AG20443 (cell line): ENCODE results near the gene GPC3.
"Not testable (repeated sequence)": the region's sequence is repeated elsewhere in the genome, so short reads cannot be mapped to it uniquely, and the experiment has no call there.

Experiments used
- DNase-seq: peaks from one replicate; pipeline ENCODE4 v3.0.0; 2012; ENCODE audit warnings: low spot score, mixed read lengths

The GPC3 gene

DNA sequence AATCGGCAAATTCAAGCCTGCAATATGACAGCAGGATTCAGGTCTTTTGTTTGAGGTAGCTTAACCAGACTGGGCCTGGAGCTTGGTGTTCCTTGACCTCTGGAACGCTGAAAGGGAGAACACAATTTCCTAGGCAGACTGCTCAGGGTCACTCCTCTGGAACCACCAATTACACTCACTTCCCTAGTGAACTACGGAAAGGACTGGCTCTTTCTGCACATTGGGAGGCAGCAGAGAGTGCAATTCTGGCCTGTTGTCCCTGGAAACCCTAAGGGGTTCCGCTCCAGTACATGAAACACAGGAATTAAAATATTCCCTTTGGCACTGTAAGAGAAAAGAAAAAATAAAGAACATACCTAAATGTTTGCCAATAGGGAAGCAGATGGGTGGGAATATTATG is 58.6 kb downstream of the GPC3 start:
- no peak for DNase-seq

DNA sequence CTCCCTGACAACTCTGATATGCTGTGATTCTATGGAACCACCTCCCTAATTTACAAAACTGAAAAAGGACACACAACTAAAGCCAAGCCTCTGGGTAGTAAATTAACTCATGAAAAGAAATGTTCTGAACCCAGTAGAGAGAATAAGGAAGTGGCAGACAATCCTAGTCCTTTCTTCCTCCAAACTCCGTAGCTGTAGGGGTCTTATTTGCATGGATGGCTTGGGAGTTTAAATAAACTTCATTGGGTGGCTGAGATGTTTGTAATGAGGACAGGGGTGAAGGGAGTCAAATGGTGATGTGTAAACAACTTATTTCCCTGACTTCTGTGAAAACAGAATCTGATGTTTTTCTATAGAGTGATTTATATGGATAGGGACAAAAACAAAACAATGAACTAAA is 59.3 kb downstream of the GPC3 start:
- no peak for DNase-seq

DNA sequence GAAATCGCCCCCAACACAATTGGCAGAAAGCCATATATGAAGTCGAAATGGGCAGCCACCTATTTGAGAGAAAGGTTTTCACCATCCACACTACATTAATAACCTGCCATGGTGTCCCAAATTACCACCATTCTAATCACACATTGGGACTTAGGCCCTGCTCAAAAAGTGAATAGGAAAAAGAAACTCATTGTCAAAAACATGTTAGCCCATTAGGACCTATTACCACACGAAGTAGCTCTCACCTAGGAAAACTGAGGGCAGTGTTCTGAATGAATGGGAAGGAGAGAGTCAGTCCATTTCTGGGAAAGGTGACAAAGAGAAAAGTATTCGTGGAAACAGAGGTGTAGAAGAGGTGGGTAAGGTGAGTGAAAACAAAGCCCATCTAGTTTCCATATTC is 60.8 kb downstream of the GPC3 start:
- no peak for DNase-seq

DNA sequence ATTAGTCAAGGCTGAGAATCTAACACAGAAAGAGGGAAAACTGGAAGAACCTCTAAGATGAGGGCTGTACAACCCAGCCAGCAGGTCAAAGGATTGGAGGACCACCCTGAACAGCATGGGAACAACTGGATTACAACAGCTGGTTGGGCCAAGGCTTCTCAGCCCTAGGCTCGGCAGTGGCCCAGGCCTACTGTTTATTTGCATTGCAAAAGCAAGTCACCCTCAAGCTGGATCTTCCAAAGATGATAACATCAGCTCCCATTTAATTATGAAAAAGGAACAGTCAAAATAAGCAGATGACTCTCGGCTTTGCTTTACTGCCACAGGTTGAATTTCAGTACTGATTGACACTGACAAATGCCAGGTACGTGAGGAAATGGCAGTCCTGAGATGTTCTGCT is 61.8 kb downstream of the GPC3 start:
- DNase-seq = no peak

DNA sequence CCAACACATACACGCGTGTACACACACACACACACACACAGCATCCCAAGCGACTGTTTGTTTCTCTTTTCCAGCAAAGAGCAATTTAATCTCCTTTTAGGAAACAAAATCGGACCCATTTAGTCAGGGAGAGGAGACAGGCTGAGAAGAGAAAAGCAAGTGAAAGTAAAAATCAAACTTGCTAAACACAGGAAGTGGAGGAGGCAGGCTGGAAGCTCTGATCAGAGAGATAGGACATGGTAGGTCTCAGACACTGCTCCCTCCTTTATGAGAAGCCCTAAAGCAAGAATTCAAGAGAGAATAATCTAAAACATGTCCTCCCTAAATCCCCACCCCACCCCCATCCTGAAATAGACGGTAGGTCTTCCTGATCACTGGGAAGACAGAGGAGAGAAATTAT is 62.3 kb downstream of the GPC3 start:
- no peak for DNase-seq

DNA sequence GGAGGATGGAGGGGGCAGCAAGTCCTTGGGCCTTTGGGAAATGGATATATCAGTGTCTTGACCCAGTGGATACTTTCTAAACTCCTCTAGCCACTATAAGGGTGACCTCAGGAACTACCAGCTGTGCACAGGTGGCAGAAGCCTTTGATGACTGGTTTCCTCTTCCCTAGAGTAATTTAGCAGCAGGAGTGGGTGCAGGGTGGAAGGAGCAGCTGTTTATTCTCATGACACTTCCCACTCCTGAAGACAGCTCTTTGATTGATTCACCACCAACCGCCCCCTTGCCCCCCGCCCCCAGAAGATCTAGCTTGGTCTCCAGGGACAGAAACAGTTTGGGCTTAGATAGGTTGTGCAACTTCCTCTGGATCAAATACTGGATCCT is 63.0 kb downstream of the GPC3 start:
- DNase-seq = no peak

DNA sequence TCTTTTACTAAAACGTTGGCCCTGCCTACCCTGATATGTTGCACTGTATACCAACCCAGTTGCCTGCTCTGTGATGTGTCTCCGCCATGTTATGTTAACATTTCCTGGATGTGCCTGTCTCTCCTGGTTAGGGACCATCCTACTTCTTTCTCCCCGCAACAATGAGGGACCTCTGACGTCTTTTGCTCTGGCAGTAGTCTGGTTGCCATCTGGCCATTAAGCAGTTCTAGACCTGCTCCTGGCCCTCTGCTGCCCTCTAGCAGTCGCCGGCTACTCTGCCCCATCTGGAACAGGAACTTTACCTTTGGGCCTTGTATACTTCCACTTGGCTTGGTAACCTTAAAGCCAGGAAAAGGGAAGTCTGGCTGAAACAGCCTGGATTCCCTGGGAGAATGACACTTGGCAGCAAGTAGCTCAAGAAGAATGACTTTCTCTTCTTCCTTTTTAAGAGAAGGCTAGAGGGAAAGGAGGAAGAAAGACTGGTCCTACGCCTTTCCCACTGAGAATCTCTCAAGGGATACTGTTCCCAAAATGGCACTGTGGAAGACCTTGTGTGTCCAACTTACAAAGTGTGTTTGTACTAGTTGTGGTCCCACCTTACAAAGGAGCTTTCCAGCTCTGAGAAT is 63.5 kb downstream of the GPC3 start:
- peak; percentile 30 for DNase-seq

DNA sequence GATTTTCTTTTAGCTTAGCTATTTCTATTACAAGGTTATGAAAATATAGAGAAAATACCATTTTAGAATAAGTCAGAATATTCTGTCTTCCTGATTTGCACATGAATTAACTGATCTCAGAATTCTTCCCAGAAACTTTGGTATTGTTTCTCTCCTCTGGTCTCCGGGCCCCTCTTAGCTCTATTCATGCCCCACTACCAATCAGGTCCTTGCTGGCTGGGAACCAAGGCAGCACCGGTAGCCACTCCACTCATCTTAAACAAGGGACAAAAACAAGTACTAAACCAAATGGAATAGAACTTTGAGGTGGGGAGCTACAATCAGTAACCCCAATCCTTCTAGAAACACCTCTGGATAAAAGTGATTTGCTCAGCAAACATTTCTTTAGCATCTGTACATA is 64.3 kb downstream of the GPC3 start:
- no peak for DNase-seq

DNA sequence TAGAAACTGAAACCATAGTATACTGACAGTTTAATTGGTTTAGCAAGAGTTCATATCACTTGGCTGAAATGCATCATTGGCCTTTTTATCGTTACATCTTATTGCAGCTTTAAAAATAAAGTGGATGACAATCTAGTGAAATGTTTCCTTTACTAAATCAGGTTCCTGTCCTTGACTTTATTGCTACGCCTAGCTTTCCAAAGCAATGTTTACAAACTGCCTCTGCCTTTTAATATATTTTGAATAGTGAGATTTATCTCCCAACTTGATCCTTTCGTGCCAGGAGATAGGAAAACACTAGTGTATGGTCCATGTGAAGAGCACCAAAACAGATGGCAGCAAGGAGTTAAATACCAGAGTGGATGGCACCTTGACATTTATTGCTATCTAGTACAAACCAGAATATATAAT is 67.0 kb downstream of the GPC3 start:
- DNase-seq = no peak

DNA sequence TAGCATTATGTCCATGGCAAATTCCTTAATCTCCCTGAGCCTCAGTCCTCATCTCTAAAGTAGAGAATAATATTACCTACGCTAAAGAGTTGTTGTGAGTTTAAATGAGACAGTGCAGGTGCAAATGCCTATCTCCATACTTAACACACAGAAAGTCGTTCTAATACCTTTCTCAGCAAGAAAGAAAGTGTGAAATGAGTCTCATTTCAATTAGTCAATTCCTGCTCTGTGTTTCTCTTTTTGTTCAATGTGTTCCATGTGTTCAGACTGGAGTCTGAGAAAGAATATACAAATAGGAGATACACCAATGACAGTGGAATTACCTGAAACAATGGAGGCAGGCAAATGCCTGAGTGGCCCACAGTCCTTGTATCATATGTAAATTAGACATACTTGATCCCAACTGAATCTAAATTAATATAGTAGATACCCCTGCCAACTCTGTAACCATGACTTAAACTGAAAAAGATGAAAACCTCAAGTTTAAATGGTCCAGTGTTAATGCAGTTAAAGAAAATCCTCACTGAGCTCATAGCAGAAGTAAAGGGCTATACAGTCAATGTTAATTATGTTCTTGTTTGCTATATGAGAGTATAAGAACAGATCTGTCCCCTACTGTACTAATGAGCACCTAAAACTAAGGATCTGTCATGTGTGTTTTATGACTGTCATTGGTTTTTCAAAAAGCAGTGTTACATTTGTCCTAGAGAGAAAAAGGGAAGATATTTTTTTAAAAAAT is 68.2 kb downstream of the GPC3 start:
- no peak for DNase-seq

DNA sequence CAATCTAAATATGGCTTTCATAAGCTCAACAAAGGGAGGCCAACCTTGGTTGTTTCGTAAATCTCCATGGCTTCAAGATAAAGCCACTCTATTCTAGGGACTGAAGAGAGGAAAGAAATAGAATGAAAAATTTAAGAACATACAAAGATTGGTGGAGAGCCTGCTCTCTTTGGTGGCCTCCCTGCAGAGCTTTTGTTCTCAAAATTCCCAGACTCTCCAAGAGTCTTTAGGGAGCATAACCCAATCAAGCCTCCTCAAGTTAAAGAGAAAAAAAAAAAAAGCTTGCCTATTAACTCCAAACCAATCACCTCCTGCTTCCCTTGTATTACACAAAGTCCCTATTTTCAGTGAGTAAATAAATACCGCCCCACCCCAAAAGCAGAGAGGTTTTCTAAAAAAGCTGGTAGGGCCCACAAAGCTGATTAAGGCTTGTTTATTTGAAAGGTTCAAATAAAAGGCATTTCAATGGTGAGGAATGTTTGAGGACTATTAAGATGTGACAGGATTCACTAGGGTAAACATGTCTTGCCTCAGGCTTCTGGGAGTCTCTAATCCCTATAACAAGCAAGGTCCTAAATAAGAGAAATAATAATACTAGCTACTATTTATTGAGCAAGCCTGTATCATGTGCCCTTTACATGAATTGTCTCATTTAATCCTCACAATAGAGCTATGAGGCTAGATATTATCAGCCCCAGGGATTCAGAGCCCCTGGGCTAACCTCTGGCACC is 71.6 kb downstream of the GPC3 start:
- no peak for DNase-seq

DNA sequence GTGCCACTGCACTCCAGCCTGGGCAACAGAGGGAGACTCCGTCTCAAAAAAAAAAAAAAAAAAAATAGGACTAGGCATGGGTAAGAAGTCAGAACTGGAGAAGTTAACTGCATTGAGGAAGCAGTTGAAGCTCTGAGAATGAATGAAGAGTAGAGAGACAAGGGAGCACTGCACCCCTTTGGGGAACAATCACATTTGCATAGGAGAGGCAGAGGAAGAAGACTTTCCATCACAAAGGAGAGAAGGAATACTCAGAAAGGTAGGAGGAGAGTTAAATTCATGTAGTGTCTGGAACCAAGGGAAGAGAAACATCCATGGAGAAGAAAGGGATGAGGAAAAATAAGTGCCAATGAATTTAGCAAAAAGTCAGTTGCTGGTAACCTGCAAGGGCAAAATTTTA is 72.4 kb downstream of the GPC3 start:
- DNase-seq = no peak

DNA sequence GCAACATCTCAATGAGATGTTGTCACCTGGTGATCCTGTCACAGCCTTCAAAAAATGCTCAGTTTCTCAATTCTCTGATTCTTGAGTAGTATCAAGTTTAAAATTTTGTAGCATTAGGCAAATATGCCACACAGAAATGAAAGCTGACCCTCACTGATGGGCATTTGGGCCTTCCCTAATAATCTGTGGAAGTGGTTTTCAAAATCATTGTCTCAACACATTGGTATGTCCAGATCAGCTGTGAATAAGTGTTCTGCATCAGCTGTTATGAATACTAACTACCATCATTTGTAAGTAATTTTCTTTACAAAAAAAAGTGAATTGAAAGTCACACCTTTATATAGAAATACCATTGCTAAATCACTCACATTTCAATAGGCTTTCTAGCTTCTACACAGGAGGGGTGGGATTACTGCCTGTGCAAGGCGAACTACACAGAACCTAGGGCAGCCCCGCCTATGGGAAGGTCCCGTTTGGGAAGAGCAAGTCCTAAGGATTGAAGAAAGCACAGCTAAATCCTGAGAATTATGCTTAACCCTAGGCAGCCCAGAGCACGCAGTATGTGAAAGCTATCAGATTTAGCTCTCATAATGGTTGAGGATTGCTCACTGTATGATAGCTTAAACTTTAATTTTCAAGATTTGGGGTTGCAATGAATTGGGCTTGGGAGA is 73.4 kb downstream of the GPC3 start:
- no peak for DNase-seq

DNA sequence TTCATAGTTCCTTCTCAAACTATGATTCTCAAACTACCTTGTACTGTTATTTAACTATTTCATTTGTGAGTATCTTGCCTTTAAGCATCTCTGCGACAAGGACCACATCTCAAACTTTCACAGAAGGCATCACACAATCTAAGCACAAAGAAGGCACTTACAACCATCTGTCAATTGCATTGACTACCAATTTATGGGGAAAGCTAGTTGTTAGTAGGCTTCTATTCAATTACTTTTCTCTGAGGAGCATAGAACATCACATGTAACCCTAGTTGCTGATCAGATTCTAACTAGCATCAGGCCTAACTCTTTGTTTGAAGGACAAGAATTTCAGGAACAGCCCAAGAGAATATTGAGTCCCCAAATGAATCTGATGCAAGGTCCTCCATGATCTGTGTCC is 74.9 kb downstream of the GPC3 start:
- no peak for DNase-seq

DNA sequence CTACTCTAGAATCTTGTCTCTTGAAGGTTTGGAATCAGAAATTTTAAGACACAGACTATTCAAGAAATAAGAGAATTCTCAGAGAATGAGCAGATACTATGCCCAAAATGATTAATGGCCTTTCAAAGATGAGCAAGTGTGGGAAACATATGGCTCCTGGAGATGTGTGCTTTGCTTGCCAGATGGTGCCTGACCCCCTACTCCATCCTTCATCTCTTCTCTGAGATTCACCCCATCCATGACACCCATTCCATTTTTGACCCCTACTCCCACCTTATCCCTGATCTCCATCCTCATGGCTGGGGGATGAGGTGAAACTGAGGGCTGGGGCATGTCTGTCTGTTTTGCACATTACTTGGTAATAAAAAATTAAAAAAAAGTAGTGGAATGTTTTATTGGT is 75.5 kb downstream of the GPC3 start:
- DNase-seq = no peak

DNA sequence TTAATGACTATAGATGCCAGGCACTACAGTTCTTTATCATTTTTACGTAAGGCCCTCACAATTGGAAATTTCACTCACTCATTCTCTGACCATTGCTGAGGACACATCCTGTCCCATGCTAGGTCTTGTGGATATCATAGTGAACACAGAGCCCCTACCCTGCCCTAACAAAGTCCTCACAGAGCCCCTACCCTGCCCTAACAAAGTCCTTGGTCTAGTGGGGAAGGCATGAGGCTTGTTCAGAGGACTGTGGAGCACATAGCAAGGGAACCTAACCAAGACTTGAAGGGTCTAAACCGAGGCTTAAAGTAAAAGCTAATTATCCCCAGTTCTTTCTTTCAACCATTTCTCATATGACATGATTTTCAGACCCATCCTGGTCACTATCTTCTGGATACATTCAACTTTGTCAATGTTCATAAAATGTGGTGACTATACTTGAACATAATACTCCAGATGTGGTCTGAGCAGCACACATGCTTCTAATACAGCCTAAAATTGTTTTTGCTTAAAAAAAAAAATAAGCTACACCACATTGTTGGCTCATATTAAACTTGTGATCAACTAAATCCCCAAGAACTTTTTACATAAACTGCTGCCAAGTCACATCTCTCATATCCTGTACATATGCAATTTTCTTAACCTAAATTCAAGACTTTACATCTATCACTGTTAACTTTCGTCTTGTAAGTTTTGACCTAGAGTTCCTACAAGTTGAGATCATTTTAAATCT is 77.0 kb downstream of the GPC3 start:
- DNase-seq = no peak

DNA sequence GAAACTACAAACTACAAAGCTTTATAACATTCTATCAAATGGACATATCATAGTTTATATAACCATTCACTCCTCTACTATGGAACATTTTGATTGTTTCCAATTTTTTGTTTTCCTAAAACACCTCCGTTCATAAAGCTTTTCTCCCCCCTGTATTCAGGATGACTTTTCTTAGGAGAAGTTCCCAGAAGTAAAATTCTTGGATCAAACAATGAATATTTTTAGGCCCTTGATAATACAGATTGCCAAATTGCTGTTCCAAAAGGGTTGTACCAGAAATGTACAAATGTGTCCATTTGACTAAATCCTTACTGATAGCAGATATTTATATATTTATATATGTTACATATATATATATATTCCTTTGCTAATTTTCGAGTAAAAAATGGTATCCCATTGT is 77.8 kb downstream of the GPC3 start:
- no peak for DNase-seq

DNA sequence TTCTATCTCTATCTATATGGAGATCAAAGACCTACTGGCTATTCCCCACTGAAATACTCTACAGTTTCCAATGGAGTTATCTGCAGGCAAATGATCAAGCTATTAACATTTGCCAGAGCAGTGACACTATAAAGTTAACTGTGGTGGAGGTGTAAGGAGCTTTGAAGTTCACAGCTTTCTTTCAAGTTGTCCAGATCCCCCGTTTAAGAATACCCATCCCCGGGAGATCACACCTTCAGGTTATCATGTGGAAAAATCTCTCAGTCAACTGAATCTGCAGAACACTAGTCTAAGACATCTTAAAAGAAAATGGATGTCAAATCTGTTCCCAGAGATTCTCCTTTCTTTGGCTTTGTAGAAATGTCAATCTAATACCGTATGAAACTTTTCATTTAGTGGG is 80.1 kb downstream of the GPC3 start:
- no peak for DNase-seq

DNA sequence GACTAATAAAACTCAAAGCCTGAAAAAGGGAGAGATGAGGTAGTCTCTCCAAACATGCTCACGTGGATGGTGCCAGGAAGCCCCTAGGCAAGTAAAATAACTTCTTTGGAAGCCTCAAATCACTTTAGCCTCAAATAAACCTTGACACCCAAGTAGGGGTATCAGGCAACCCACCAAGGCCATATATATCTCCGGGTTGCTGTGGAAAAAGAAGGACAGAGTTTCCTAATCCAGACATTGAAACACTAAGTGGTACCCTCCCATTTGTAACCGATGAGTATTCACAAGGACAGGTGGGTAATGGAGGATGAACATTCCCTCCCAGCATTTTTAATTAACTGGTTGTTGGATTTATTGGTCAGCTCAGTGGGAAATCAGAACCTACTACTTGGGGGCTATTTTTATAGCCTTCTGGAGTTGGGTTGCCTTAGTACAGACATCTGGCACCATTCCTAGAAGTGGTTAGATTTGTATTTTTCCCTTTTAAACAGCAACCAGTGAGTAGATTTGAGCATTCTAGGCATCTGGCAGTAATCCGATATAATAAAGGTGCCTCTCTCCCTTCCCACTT is 87.7 kb downstream of the GPC3 start:
- no peak for DNase-seq

DNA sequence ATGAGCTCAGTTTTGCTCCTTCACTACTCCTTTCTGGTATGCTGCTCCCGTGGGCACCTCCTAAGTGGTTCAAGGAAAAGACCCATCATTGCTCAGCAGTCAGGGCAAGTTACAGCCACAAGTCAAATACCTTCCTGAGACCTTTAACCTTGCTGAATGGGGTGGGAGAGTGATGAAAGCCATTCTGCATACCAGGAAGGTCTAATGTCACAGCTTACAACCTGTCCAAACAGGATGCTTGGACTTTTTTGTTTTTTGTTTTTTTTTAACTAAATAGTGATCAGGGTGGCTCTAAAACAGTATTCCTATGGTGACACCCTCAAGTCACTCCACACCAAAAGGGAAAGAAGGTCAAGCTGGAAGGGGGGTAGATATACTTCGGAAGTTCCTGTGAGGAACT is 93.1 kb downstream of the GPC3 start:
- DNase-seq = no peak

DNA sequence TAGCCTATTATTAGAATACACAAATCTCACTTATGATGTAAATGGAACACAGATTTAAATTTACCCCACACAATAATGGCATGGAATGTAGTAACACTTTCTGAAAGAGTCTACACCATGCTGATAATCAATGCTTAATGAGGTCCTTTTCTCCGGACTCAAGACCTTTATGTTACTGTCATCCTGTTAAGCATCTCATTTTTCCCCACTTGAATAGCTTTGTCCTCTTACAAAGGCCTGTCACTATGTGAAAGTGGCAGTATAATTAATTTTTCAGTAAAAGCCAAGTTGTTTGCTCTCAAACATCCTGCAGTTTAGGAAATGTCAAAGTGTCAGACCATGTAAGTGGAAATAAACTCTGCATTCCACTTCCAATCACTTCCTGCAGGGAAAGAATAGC is 96.4 kb downstream of the GPC3 start:
- no peak for DNase-seq

DNA sequence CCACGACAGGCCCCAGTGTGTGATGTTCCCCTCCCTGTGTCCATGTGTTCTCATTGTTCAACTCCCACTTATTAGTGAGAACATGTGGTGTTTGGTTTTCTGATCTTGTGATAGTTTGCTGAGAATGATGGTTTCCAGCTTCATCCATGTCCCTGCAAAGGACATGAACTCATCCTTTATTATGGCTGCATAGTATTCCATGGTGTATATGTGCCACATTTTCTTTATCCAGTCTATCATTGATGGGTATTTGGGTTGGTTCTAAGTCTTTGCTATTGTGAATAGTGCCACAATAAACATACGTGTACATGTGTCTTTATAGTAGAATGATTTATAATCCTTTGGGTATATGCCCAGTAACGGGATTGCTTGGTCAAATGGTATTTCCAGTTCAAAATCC is 97.3 kb downstream of the GPC3 start:
- DNase-seq = not testable (repeated sequence)
